Lower leg skin (tissue), 4 donors: ENCODE measurements around the gene GABRB3. TPM values are rescaled to one million over a fixed set of nuclear protein-coding genes. Genes with fewer than 3 reads are reported as not detected.

ENCODE experiments used
- DNase-seq, 2 donors: peaks; one replicate each; pipeline ENCODE4 v3.0.0-alpha.2; 2019; ENCODE audit warnings: low spot score in 2 of 2
- H3K4me3 ChIP-seq: fragments of 200-600 bp; sonication (generic); 2 replicates; pipeline ENCODE4 v1.5.1; 2017; ENCODE audit warnings: mild to moderate bottlenecking, low read depth; ENCODE audit not compliant: poor library complexity, severe bottlenecking
- CTCF ChIP-seq, 3 donors: fragments of 450-650 bp; IDR thresholded peaks; one replicate each; pipeline ENCODE4 v1.5.1; 2016; ENCODE audit warnings: antibody characterized with exemption in 3 of 3, mild to moderate bottlenecking in 3 of 3, moderate library complexity in 2 of 3
- POLR2A ChIP-seq, 2 donors: fragments of 450-650 bp; IDR thresholded peaks; one replicate each; pipeline ENCODE4 v1.6.1; 2016 to 2017; ENCODE audit warnings: antibody characterized with exemption in 2 of 2, mild to moderate bottlenecking in 1 of 2, moderate library complexity in 1 of 2
- WGBS, 2 donors: methylation state at CpG; one replicate each; pipeline ENCODE4 v1.1.5; 2018; 5-methylcytosine and 5-hydroxymethylcytosine counted together
- intact Hi-C: fragments of 100-400 bp; cut with DNase I; formaldehyde crosslinking; loops from one replicate; pipeline ENCODE4 v1.15.0; 2023; ENCODE audit warnings: low total_unique reads
- total RNA-seq, 4 donors: library from RNA; depleted of rRNA; stranded (reverse); fragments of >200 nt; gene quantifications; one replicate each; pipeline ENCODE4 v1.1.0, GENCODE V29; 2016

Gene GABRB3
- total RNA-seq, 4 donors from 2014 or later, result 0.13 to 4.6 (median 1.1) TPM

DNA sequence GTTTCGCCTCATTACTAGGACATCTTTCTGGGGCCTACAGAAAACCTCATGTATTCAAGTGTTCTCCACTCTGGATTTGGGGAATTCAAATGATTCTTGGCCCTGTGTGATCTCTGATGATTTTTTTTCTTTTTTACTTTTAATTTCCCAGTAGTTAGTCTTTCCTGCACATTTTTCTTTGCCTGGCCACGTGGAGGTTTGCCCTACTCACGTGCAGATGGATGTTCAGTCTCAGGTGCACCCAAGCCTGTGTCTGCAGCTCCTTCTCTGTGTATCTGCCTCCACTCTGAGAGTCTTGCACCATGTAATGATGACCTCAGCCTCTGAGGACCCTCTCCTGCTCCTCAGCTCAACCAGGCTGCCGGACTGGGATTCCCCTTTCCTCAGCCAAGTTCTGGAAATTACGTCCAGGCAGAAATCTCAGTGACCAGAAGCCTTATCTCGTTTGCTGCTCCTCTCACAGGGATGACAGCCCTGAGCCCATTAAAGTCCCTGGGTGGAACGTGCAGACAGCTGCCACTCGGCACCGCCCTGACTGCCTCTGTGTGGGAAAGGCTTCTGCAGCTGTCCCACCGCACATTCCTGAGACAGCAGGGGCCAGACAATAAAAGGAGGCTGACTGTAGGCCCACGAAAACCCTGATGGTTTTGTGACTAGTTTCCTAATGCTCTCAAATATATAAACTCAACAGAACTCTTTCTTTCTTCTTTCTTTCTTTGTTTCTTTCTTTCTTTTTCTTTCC lies 31.4 kb upstream of the GABRB3 start:
- no peak for DNase-seq
- intact Hi-C loops, result no loop called here
- no peak overlapping the region for H3K4me3 ChIP-seq
- no peak for TF ChIP-seq CTCF (IDR thresholded peaks at IDR 0.05)
- no peak for TF ChIP-seq POLR2A (IDR thresholded peaks at IDR 0.05)
- 51 to 57% methylated on average over 11 of the region's 11 CpGs for whole genome bisulfite sequencing, 2 donors

- no peak for DNase-seq
- intact Hi-C loops, result no loop called here
- H3K4me3 ChIP-seq, result no peak overlapping the region
- TF ChIP-seq POLR2A (IDR thresholded peaks at IDR 0.05), result no peak
- TF ChIP-seq CTCF (IDR thresholded peaks at IDR 0.05), result no peak
- WGBS, 2 donors, result 80 to 90% methylated on average over 8 of the region's 8 CpGs
Observed at GRCh38 chr15:26790118-26790517, 17.3 kb upstream of the GABRB3 start.

DNA sequence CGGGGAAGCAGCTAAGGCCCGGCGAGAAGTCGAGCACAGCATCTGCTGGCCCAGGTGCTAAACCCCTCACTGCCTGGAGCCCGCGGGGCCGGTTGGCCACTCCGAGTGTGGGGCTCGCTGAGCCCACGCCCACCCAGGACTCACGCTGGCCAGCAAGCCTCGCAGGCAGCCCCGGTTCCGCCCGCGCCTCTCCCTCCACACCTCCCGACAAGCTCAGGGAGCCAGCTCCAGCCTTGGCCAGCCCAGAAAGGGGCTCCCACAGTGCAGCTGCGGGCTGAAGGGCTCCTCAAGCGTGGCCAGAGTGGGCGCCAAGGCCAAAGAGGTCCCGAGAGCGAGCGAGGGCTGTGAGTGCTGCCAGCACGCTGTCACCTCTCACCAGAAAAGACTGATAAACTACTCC lies 8.9 kb upstream of the GABRB3 start:
- 77 to 78% methylated on average over 13 to 22 of the region's 24 CpGs for WGBS, 2 donors
- no peak for TF ChIP-seq POLR2A (IDR thresholded peaks at IDR 0.05)
- TF ChIP-seq CTCF (IDR thresholded peaks at IDR 0.05), result no peak
- intact Hi-C loops, result no loop called here
- no peak for DNase-seq
- H3K4me3 ChIP-seq, result no peak overlapping the region

DNA sequence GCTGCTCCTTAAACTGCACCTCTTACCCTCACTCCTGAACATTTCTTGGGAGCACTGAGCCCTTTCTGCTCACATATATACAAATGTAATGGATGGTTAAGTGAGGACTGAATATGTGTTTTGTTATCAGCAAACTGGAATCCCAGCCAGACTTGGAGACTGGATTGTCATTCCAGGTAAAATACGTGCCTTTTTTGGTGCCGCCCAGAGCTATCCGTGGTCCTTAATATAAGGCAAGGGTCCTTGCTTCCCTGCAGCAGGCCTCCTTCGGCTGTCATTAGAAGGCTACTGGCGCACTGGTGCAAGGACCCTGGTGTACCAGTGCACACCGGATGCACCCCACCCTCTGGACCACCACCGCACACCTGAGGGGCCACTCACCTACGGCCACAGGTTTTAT lies 1.1 kb upstream of the GABRB3 start:
- H3K4me3 ChIP-seq, result no peak overlapping the region
- no peak for TF ChIP-seq CTCF (IDR thresholded peaks at IDR 0.05)
- no peak for TF ChIP-seq POLR2A (IDR thresholded peaks at IDR 0.05)
- DNase-seq, result no peak
- intact Hi-C loops, result no loop called here
- WGBS, 2 donors, result 11 to 14% methylated on average over 8 of the region's 8 CpGs

- intact Hi-C loops, result no loop called here
- 2 to 3% methylated on average over 19 to 56 of the region's 102 CpGs for WGBS, 2 donors
- H3K4me3 ChIP-seq, result no peak overlapping the region
- TF ChIP-seq POLR2A (IDR thresholded peaks at IDR 0.05), result no peak
- TF ChIP-seq CTCF (IDR thresholded peaks at IDR 0.05), result no peak
- DNase-seq, result no peak
Observed at GRCh38 chr15:26773067-26773877, 406 bp upstream of the GABRB3 start.
